ENCODE data around the gene ARID1B. TPM values are rescaled to one million over a fixed set of nuclear protein-coding genes. Genes with fewer than 3 reads are reported as not detected.

ARID1B gene
- total RNA-seq, 1 donor from 2014 or later, result 16.3 TPM

DNA sequence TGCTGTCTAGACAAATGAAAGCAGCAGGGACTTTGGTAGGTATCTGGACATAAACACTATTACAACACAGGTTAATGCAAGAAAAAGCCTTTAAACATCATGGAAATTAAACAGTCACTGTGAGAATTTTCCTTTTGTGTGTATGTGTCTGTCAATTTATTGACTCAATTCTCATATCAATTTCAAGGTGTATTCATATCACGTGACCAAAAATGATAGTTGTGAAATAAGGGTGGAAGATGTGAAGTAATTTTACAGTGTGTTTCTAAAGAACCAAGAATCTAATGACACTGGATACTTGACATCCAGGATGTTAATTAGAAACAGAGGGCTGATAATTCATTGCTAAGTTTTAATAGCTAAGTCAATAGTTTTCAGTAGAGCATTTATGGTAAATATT lies 302.1 kb downstream of the ARID1B start:
- Histone ChIP-seq H3K36me3 (ENCODE audit: control insufficient read depth, insufficient read depth, low read length) (no peaks in the 10 kb centered on the region), H3K27me3 (ENCODE audit: control insufficient read depth, insufficient read depth, low read length) (no peaks in the 10 kb centered on the region), H3K4me3 (ENCODE audit: low read depth, low read length) (no peak overlapping the region)
- TF ChIP-seq, protein P1, sequence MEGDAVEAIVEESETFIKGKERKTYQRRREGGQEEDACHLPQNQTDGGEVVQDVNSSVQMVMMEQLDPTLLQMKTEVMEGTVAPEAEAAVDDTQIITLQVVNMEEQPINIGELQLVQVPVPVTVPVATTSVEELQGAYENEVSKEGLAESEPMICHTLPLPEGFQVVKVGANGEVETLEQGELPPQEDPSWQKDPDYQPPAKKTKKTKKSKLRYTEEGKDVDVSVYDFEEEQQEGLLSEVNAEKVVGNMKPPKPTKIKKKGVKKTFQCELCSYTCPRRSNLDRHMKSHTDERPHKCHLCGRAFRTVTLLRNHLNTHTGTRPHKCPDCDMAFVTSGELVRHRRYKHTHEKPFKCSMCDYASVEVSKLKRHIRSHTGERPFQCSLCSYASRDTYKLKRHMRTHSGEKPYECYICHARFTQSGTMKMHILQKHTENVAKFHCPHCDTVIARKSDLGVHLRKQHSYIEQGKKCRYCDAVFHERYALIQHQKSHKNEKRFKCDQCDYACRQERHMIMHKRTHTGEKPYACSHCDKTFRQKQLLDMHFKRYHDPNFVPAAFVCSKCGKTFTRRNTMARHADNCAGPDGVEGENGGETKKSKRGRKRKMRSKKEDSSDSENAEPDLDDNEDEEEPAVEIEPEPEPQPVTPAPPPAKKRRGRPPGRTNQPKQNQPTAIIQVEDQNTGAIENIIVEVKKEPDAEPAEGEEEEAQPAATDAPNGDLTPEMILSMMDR (IDR thresholded peaks at IDR 0.05; ENCODE audit: insufficient read depth, low read length, severe bottlenecking), result no peak
- peak; percentile 44 for DNase-seq (ENCODE audit: low read depth)
- FAIRE-seq, result no peak

DNA sequence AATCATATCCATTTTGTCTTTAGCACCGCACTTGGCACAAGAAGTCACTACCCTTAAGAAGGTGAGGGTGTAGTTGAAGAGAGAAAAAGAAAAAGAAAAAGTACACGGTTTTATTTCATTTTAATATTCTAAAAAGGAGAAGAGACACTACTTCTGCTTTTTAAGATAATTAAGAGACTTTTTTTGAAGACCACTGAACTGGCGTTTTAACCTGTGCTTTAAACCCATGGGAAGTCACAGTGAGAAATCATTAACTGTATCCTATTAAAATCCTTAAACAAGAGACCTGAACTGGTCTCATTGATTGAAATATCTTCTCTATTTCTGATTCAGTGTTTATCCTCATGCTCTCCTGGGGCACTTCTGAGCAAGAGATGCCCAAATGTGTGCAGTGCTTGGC lies 302.6 kb downstream of the ARID1B start:
- TF ChIP-seq, protein P1 (IDR thresholded peaks at IDR 0.05; ENCODE audit: insufficient read depth, low read length, severe bottlenecking), result no peak
- Histone ChIP-seq H3K27me3 (ENCODE audit: control insufficient read depth, insufficient read depth, low read length) (no peaks in the 10 kb centered on the region), H3K4me3 (ENCODE audit: low read depth, low read length) (no peak overlapping the region), H3K36me3 (ENCODE audit: control insufficient read depth, insufficient read depth, low read length) (no peaks in the 10 kb centered on the region)
- DNase-seq (ENCODE audit: low read depth), result no peak
- no peak for FAIRE-seq

DNA sequence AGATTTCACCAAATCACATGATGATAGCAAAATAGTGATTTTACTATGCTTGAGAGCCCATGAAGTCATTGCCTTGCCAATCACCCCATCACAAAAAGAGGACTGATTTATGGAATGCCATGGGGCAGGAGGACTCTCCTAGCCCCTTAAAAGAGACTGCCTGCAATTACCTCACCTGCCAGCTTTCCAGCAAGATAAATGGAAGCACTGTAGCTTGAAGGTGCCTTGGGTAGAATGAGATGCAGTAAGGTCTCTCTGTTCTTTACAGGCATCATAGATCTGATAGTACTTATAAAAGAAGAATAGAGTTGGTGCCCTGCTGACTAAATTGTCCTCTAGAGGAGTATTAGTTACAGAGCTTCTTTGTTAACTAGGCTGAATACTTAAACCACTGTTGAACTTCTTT lies 303.8 kb downstream of the ARID1B start:
- no peak for DNase-seq (ENCODE audit: low read depth)
- TF ChIP-seq, protein P1 (IDR thresholded peaks at IDR 0.05; ENCODE audit: insufficient read depth, low read length, severe bottlenecking), result no peak
- H3K36me3 ChIP-seq (ENCODE audit: control insufficient read depth, insufficient read depth, low read length), result peaks cover 1% of the 10 kb centered on the region
- FAIRE-seq, result no peak
- no peak overlapping the region for H3K4me3 ChIP-seq (ENCODE audit: low read depth, low read length)
- H3K27me3 ChIP-seq (ENCODE audit: control insufficient read depth, insufficient read depth, low read length), result no peaks in the 10 kb centered on the region

DNA sequence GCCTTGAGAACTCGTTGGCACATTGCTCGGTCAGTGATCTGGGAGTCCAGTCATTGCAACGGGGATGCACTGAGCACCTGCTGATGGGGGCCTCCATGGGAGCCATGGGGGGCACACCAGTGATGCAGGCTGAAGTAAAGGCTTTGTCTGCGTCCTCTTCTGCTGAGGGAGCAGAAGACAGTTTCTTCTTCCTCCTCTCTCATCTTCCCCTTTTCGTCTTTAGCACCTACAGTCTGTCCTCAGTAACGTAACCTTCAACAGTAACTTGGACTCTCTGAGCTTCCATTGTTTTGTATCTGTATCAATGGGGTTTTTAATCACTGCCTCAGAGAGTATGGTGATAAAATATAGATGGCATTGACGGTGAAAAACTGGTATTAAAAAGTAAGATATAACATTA lies 306.2 kb downstream of the ARID1B start:
- H3K36me3 ChIP-seq (ENCODE audit: control insufficient read depth, insufficient read depth, low read length), result peaks cover 1% of the 10 kb centered on the region
- no peak overlapping the region for H3K4me3 ChIP-seq (ENCODE audit: low read depth, low read length)
- DNase-seq (ENCODE audit: low read depth) (no peak), FAIRE-seq (no peak)
- TF ChIP-seq, protein P1 (IDR thresholded peaks at IDR 0.05; ENCODE audit: insufficient read depth, low read length, severe bottlenecking), result no peak
- no peaks in the 10 kb centered on the region for H3K27me3 ChIP-seq (ENCODE audit: control insufficient read depth, insufficient read depth, low read length)

DNA sequence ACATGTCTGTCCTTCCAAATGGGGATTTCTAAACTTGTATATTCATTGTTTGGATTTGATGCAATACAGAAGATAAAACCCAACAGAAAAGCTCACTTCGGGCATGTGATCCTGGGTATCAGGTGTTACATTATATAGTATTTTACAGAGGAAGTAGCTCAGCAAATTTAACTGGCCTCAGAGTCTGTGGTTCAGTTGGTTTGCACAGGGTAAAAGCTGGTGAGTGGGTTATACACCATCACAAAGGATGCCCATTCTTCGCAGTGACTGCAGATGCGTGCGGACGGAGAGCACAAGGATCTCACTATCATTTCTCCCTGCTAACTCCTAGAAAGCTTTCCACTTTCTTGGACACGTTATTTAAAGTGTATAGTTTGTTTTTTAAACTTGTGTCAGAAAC lies 309.5 kb downstream of the ARID1B start:
- no peak for FAIRE-seq

DNA sequence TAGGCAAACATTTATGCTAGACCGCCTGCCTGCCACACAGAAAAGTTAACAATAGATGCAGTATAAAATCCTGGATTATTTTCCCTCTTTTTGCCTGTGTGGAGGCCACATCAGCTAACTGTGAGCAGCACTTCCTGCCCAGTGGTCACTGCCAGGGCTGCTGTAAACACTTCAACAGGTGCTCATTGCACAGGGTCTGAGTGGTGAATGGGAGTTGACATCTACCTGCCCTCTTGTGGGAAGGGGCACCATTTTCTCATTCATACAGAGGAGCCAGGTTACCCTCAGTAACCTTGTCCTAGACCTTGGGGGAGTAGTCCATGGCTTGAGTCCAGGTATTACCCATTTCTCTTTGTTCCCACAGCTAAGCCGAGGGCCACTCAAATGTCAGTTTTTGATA lies 310.8 kb downstream of the ARID1B start:
- TF ChIP-seq, protein P1 (IDR thresholded peaks at IDR 0.05; ENCODE audit: insufficient read depth, low read length, severe bottlenecking), result no peak
- H3K4me3 ChIP-seq (ENCODE audit: low read depth, low read length), result no peak overlapping the region
- FAIRE-seq, result no peak
- H3K27me3 ChIP-seq (ENCODE audit: control insufficient read depth, insufficient read depth, low read length), result no peaks in the 10 kb centered on the region
- DNase-seq (ENCODE audit: low read depth), result no peak
- peaks cover 1% of the 10 kb centered on the region for H3K36me3 ChIP-seq (ENCODE audit: control insufficient read depth, insufficient read depth, low read length)

More for the DNA sequence above, 309.5 kb downstream of the ARID1B start:
- TF ChIP-seq, protein P1 (IDR thresholded peaks at IDR 0.05; ENCODE audit: insufficient read depth, low read length, severe bottlenecking), result no peak
- H3K4me3 ChIP-seq (ENCODE audit: low read depth, low read length), result no peak overlapping the region
- H3K36me3 ChIP-seq (ENCODE audit: control insufficient read depth, insufficient read depth, low read length), result peaks cover 1% of the 10 kb centered on the region
- H3K27me3 ChIP-seq (ENCODE audit: control insufficient read depth, insufficient read depth, low read length), result no peaks in the 10 kb centered on the region
- no peak for DNase-seq (ENCODE audit: low read depth)
